Breast epithelium (tissue), 3 donors: ENCODE measurements around the gene CSRP2.

Experiments
- CTCF ChIP-seq, 3 donors: fragments of 450-650 bp; IDR thresholded peaks; one replicate each; pipeline ENCODE4 v1.5.1; 2016 to 2017; ENCODE audit warnings: antibody characterized with exemption in 3 of 3, mild to moderate bottlenecking in 3 of 3, moderate library complexity in 3 of 3
- POLR2A ChIP-seq: fragments of 450-650 bp; IDR thresholded peaks from one replicate; pipeline ENCODE4 v1.6.1; 2016; ENCODE audit warnings: antibody characterized with exemption, mild to moderate bottlenecking, moderate library complexity
- POLR2AphosphoS5 ChIP-seq, 3 donors: sonication (generic); formaldehyde crosslinking; IDR thresholded peaks; one replicate each; pipeline ENCODE4 v1.6.1; 2017; ENCODE audit warnings: antibody characterized with exemption in 3 of 3

DNA sequence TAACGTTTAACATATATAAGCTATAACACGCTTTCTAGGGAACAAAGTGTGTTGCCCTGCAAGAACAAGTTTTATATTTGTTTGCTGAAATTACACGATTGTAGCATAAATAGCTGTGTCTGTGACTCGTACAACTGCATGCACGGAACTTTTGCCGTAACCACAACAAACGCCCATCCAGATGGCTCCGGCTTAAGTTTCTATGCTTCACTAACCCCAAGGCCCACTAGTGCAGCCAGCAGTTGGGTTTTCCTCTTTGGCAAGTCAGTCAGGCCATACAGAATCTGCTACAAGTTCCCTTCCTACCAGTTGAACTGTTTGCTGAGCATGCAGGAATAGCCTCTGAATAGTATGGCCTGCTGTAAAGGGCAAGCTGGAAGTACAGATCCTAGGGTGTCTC, 12.1 kb downstream of the CSRP2 start:
- TF ChIP-seq CTCF (IDR thresholded peaks at IDR 0.05): no peak
- no peak for TF ChIP-seq POLR2A
- TF ChIP-seq POLR2AphosphoS5 (IDR thresholded peaks at IDR 0.05): no peak
